Right atrium auricular region (tissue), 2 donors: Measurements from ENCODE around the gene C19orf53. TPM values are rescaled to one million over a fixed set of nuclear protein-coding genes. Genes with fewer than 3 reads are reported as not detected.
"Not testable (repeated sequence)": the region's sequence is repeated elsewhere in the genome, so short reads cannot be mapped to it uniquely, and the experiment has no call there.

Experiments used
- DNase-seq: peaks from one replicate; pipeline ENCODE4 v3.0.0-alpha.2; 2019; ENCODE audit warnings: low spot score
- H3K27ac ChIP-seq, 2 donors: fragments of 200-600 bp; sonication (generic); 1 replicate in 1 of 2; 2 replicates in 1 of 2; pipeline ENCODE4 v1.5.1; 2016 to 2019
- H3K27me3 ChIP-seq, 2 donors: fragments of 200-600 bp; sonication (generic); one replicate each; pipeline versions ENCODE4 v1.5.1 to v1.6.0; 2017 to 2019
- H3K36me3 ChIP-seq: fragments of 200-600 bp; sonication (generic); one replicate; pipeline ENCODE4 v1.5.1; 2016
- H3K4me1 ChIP-seq, 2 donors: fragments of 200-600 bp; sonication (generic); one replicate each; pipeline versions ENCODE4 v1.5.1 to v1.6.0; 2017 to 2019
- H3K4me3 ChIP-seq, 2 donors: fragments of 200-600 bp; sonication (generic); 1 replicate in 1 of 2; 2 replicates in 1 of 2; pipeline ENCODE4 v1.5.1; 2017 to 2019; ENCODE audit warnings: mild to moderate bottlenecking in 1 of 2, moderate library complexity in 1 of 2
- H3K9me3 ChIP-seq, 2 donors: fragments of 200-600 bp; sonication (generic); one replicate each; pipeline ENCODE4 v1.5.1; 2019
- total RNA-seq, 2 donors: library from RNA; depleted of rRNA; stranded (reverse); fragments of >200 nt; gene quantifications; one replicate each; pipeline ENCODE4 v1.1.0, GENCODE V29; 2016
- TF ChIP-seq, protein P1 (sequence below), 2 donors: fragments of 200-600 bp; sonication (generic); IDR thresholded peaks; one replicate each; pipeline ENCODE4 v1.5.1; 2019; ENCODE audit warnings: antibody characterized with exemption in 2 of 2

C19orf53 gene
- total RNA-seq, 2 donors from 2014 or later, result 272 to 304 TPM

DNA sequence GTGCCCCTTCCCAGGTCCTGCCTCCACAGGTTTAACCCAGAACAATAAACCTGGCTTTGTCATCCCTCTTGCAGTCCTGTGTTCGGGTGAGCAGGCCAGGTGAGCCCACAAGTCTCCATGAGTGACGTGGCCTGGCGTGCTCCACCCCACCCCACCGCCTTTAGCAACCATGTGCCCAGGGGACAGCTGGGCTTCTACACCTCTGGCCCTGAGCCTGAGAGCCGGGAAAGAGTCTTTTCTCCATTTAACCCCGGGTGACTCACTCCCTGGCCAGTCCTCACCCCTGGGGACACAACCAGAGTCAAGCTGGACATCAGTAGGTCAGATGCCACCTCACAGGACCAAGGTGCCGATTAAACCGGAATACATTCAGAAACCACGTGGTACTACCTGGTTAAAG lies 4.1 kb downstream of the C19orf53 start:
- no peak for DNase-seq
- Histone ChIP-seq H3K4me1 (peaks cover 0 to 31% of the 10 kb centered on the region in 2 donors), H3K27ac (no peak overlapping the region), H3K27me3 (no peaks in the 10 kb centered on the region), H3K36me3 (peaks cover 23% of the 10 kb centered on the region), H3K4me3 (no peak overlapping the region), H3K9me3 (no peaks in the 10 kb centered on the region)
- TF ChIP-seq, protein P1, sequence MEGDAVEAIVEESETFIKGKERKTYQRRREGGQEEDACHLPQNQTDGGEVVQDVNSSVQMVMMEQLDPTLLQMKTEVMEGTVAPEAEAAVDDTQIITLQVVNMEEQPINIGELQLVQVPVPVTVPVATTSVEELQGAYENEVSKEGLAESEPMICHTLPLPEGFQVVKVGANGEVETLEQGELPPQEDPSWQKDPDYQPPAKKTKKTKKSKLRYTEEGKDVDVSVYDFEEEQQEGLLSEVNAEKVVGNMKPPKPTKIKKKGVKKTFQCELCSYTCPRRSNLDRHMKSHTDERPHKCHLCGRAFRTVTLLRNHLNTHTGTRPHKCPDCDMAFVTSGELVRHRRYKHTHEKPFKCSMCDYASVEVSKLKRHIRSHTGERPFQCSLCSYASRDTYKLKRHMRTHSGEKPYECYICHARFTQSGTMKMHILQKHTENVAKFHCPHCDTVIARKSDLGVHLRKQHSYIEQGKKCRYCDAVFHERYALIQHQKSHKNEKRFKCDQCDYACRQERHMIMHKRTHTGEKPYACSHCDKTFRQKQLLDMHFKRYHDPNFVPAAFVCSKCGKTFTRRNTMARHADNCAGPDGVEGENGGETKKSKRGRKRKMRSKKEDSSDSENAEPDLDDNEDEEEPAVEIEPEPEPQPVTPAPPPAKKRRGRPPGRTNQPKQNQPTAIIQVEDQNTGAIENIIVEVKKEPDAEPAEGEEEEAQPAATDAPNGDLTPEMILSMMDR (IDR thresholded peaks at IDR 0.05), result no peak

DNA sequence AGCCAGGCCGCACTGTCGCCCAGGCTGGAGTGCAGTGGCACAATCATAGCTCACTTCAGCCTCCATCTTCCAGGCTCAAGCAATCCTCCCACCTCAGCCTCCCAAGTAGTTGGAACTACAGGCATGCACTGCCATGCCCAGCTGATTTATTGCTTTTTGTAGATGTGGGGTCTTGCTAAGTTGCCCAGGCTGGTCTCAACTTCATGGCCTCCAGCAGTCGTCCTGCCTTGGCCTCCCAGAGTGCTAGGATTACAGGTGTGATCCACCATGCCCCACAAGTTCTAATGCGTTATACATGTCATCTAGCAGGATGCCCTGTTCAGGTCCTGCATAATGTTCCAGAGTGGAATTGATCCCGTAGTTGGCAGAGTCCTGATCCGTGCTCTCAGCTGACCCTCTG lies 4.6 kb downstream of the C19orf53 start:
- no peak for DNase-seq
- no peak overlapping the region for H3K4me3 ChIP-seq
- H3K9me3 ChIP-seq, result no peaks in the 10 kb centered on the region
- H3K4me1 ChIP-seq, result peaks cover 0 to 27% of the 10 kb centered on the region in 2 donors
- H3K27ac ChIP-seq, result no peak overlapping the region
- no peaks in the 10 kb centered on the region for H3K27me3 ChIP-seq
- H3K36me3 ChIP-seq, result peaks cover 23% of the 10 kb centered on the region
- TF ChIP-seq, protein P1 (IDR thresholded peaks at IDR 0.05), result no peak

DNA sequence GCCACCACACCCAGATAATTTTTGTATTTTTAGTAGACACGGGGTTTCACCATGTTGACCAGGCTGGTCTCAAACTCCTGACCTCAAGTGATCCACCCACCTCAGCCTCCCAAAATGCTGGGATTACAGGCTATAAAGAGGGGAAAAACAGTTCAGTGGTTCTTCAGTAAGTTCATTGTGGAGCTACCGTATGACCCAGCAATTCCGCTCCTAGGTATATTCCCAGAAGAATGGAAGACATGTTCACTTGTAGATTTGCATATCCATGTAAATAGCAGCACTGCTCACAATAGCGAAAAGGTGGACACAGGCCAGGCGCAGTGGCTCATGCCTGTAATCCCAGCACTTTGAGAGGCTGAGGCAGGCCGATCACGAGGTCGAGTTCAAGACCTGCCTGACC lies 5.5 kb downstream of the C19orf53 start:
- peaks cover 0 to 27% of the 10 kb centered on the region in 2 donors for H3K4me1 ChIP-seq
- H3K36me3 ChIP-seq, result peaks cover 23% of the 10 kb centered on the region
- not testable (repeated sequence) for H3K4me3 ChIP-seq, DNase-seq, H3K27me3 ChIP-seq, H3K9me3 ChIP-seq, H3K27ac ChIP-seq

DNA sequence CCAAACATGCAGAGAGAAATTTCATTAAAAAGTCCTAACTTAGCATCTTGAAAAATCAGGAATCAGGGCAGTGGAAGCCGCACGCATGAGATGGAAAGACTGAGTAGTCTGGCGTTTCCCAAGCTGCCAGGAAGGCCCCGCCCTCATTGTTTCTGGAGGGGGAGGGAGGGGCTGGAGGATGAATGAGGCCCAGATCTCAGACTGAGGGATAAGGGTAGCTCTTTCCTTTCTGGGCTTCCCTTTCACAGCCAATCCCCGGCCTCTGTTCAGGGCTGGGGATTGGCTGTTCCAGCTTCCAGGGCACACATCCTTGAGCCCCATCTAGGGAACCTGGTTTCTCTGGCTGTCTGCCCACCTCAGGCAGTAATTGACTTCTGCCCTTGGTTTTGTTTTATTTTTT lies 7.3 kb downstream of the C19orf53 start:
- TF ChIP-seq, protein P1 (IDR thresholded peaks at IDR 0.05), result no peak
- Histone ChIP-seq H3K4me3 (no peak overlapping the region), H3K27me3 (no peaks in the 10 kb centered on the region)

DNA sequence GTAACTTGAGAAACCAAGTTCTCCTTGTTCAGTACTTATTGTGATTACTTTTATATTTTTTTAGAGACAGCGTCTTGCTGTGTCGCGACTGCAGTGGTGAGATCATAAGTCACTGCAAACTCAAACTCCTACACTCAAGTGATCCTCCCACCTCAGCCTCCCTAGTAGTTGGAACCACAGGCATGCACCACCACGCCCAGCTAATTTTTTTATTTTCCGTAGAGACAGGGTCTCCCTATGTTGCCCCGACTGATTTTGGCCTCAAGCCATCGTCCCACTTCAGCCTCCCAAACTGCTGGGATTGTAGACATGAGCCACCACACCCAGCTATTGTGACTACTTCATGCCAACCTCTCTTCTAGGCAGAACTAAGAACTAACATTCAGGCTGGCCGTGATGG lies 8.3 kb downstream of the C19orf53 start:
- no peaks in the 10 kb centered on the region for H3K27me3 ChIP-seq
- H3K36me3 ChIP-seq, result peaks cover 17% of the 10 kb centered on the region
- no peaks in the 10 kb centered on the region for H3K9me3 ChIP-seq
- DNase-seq, result no peak
- H3K4me3 ChIP-seq, result no peak overlapping the region
- H3K27ac ChIP-seq, result no peak overlapping the region
- peaks cover 0 to 28% of the 10 kb centered on the region in 2 donors for H3K4me1 ChIP-seq
- TF ChIP-seq, protein P1 (IDR thresholded peaks at IDR 0.05), result no peak

More for the DNA sequence above, 7.3 kb downstream of the C19orf53 start:
- DNase-seq, result peak; percentile 93
- H3K9me3 ChIP-seq, result no peaks in the 10 kb centered on the region
- peak overlapping the region; percentile 12 to 71 for H3K27ac ChIP-seq
- peaks cover 0 to 23% of the 10 kb centered on the region in 2 donors for H3K4me1 ChIP-seq
- H3K36me3 ChIP-seq, result peaks cover 23% of the 10 kb centered on the region

DNA sequence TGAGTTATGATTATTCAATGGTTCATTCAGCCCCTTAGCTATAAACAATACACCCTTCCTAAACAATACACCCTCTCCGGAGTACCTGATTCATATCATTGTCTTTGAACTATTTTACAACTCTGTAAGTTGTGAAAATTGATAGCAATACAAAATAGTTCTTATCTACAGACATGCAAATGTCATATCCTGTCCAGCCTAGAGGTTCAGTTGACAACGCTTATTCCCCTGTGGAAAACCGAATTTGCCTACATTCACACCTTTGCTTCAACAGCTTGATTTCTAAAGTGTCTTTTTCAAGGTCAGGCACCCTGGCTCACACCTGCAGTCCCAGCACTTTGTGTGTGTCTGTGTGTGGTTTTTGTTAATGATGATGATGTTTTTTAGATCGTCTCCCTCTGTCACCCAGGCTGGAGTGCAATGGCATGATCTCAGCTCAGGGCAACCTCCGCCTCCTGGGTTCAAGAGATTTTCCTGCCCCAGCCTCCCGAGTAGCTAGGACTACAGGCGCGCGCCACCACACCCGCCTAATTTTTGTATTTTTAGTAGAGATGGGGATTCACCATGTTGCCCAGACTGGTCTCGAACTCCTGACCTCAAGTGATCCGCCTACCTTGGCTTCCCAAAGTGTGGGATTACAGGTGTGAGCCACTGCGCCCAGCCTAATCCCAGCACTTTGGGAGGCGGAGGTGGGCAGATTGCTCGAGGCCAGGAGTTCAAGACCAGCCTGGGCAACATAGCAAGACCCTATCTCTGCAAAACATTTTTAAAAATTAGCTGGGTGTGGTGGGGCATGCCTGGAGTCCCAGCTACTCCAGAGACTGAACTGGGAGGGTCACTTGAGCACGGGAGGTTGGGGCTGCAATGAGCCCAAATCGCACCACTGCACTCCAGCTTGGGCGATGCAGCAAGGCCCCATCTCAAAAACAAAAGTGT lies 9.6 kb downstream of the C19orf53 start:
- Histone ChIP-seq H3K9me3 (no peaks in the 10 kb centered on the region), H3K27ac (no peak overlapping the region), H3K4me3 (no peak overlapping the region), H3K27me3 (no peaks in the 10 kb centered on the region), H3K36me3 (peaks cover 6% of the 10 kb centered on the region), H3K4me1 (peaks cover 0 to 36% of the 10 kb centered on the region in 2 donors)
- TF ChIP-seq, protein P1 (IDR thresholded peaks at IDR 0.05), result no peak
- DNase-seq, result no peak
